Endometrial microvascular endothelial cells (primary cell): ENCODE results near the gene RELN. TPM values are rescaled to one million over a fixed set of nuclear protein-coding genes. Genes with fewer than 3 reads are reported as not detected.
"Not testable (repeated sequence)": the region's sequence is repeated elsewhere in the genome, so short reads cannot be mapped to it uniquely, and the experiment has no call there.

Experiments used
- in situ Hi-C: cut with HindIII; loops from 2 replicates; pipeline ENCODE4 v1.10.0; 2017; ENCODE audit warnings: low sequenced_read_pairs, low pct_unique_long_range_greater_than_20kb; ENCODE audit errors: inconsistent ontology term
- total RNA-seq: library from RNA; depleted of rRNA; stranded (reverse); fragments of >200 nt; gene quantifications from one replicate; pipeline ENCODE4 v1.2.3, GENCODE V29; 2015; ENCODE audit errors: inconsistent ontology term

RELN gene
- total RNA-seq, 1 donor from 2014 or later = 1.2 TPM

DNA sequence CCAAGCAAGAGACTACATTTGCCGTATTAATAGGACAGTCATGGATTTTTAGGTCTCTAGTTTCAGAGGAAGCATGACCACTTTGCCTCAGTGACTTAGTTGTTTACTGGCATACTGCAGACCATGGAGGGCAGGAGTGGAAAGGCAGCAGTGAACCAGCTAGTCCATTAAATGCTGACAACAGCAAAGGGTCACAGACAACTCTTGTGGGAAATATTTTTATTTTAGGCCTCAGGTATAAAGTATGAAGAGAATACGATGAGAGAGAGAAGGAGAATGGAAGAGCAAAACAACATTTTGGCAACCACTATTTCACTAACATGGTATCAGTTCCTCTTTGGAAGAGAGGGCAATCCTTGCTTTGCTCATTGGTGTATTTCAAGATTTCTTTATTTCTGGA is 118.0 kb downstream of the RELN start:
- in situ Hi-C loops = no loop called here

DNA sequence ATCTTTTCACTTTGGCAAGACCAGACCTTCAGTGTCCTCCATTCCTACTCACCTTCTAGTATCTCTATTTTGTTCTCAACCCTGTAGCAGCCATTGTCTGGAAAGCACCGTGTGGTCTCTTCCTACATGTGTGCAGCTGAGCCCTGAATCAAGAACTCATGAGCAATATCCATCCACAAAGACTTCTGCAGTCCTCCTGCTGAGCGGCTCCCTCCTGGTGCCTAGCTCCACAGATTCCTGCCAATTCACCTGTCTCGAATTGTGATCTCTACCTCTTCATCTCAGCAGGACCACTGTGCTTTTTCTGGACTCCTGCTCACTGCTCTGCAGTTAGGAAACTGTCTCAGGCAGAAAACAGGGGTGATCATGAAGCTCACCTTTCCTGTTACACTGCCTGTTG is 118.8 kb downstream of the RELN start:
- in situ Hi-C loops = no loop called here

DNA sequence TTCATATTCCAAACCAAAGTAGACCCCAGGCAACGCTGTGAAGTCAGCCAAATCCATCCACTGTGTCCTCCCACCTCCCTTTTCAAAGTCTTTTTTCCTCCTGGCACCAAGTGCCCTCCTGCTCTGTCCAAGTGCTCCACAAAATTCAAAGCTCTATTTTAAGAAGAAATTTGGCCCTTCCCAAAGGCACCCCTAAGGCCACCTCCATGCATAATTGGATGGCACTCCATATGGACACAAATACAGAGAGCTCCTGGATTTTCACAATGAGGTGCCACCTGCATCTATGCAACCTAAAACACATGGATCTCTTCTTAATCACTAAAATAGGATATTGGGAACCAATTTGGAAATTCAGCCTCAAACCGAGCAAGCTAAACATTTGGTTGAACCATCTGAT is 121.6 kb downstream of the RELN start:
- in situ Hi-C loops = no loop called here

DNA sequence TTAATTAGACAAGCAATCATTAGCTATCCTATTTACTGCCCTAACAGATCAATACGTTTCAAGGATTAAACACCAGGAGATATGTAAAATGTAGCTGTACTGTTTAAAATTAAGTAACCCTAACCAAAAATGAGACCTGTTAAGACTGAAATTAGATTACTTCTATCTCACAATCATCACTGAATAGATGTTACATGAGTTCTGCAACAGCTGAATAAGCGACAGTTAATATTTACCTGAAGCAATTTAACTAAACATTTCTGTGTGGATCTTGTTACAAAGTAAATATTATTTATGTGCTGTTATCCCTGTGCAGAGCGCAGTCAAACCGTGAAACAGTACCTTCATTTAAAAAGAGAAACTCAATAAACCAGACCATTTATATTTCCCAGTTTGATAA is 122.5 kb downstream of the RELN start:
- in situ Hi-C loops = no loop called here

DNA sequence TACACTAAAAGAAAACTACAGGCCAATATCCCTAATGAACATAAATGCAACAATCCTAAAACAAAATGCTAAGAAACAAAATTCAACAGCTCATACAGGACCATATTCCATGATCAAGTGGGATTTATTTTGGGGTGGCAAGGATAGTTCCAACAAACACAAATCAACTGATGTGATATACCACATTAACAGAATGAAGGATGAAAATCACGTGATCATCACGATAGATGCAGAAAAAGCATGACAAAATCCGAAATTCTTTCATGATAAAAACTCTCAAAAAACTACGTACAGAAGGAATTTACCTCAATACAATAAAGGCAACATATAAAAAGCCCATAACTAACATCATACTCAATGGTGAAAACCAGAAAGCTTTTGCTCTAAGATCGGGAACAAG is 124.0 kb downstream of the RELN start:
- in situ Hi-C loops = no loop called here

DNA sequence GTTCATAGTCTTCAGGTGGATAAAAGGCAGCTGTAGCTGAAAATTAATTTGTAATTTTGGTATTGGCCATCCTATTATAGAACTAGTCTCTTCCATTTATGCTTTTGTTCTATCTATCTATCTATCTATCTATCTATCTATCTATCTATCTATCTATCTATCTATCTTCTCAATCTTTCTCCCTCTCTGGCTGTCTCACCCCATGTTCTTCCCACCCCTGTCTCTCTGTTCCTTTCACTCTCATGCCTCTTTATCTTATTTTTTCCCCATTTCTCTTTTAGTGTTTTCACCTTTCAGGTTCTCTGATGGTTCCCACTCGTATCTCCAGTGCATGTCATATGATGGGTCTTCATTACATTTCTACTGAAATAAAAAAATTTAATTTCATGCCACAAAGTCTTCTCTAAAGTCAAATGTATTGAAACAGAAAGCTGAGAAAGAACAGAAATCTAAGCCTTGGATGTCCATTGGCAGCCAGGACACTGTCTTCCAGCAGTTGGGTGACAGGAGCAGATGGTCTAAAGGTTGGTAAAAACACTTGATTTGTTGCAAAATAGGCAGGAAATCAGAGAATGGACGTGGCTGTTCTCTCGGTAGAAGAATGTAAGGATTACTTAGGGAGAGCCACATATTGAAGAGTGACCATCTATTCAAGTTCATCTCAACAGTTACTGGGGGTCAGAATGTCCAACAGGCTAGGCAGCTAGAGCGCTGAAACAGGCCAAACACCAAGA is 127.0 kb downstream of the RELN start:
- in situ Hi-C loops = no loop called here

DNA sequence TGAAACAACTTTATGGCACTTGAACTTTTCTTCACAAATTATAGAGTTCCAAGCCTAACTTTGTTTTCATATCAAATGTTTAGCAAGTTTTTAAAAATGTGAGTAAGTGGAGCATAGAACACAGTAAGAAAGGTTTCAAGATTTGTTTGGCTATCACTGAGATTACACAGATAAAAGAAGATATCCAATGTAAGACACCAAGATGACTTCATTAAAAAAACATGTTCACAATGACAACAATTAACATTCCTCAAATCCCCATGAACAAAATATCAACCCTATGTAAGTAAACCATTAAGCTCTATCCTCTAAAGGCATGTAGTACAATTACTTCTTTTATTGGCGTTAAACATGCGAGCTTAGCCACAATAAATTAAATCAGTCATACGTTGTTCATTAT is 129.7 kb downstream of the RELN start:
- in situ Hi-C loops = no loop called here

DNA sequence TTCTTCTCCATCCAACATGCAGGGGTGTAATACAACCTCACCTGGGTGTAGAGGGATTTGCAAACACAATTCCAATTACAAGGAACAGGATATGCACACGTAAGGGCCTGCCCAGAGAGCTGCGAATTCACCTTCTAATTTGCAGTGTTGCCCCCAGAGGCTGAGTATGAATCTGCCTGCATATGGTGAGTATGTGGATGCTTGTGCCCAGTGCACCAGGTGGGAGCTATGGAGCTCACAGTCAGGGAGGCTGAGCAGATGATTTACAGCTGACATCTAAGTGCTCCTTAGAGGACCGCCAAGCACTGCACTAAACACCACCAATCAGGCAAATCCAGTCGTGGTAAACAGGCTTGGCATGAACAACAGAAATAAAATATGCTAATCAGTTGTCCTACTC is 132.0 kb downstream of the RELN start:
- in situ Hi-C loops = no loop called here

DNA sequence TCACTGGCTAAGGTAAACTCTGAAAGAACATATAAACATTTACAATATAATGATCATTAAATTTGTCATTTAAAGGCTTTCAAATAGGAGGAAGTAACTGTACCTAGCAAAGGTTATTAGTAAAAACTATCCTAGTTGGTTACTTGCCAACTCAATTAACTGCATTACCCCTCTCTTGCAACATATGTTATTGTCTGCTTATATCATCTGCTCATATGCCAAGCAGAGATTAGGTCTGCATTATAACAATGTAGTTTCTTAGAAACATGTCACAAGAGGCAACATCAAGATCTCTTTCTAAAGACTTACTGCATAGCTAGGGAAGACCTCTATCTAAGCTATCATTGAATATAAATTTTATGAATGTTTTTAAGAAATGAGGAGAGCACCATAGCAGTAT is 132.5 kb downstream of the RELN start:
- in situ Hi-C loops = no loop called here

DNA sequence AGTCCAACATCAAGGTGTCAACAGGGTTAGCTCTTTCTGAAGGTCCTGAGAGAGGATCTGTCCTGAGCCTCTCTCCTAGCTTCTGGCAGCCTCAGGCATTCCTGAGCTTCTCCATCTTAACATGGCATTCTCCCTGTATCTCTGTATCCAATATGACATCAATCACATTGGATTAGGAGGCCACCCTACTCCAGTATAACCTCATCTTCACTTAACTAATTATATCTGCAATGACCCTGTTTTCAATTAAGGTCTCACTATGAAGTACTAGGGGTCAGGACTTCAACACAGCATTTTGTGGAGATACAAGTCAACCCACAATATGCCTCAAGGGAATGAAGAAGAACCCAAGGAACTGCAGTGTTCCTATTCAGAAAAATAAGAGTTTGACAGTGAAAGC is 133.8 kb downstream of the RELN start:
- in situ Hi-C loops = no loop called here

DNA sequence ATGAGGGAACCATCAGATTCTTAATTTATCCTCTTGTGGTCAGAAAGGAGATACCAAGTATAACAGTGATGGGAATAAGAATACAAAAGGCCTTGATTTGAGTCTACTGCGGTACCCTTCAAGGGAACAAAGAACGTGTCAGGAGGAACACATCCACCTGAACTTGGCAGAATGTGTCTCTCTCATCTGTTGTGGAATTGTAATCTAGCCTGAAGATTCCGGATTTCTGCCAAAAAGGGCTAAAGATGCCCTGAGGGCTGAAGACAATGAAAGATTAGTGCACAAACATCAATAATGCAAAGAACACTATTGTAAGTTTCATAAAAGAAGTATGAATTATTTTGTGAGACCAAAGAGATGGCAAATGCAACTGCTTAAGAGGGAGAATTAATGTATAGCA is 134.8 kb downstream of the RELN start:
- in situ Hi-C loops = no loop called here

DNA sequence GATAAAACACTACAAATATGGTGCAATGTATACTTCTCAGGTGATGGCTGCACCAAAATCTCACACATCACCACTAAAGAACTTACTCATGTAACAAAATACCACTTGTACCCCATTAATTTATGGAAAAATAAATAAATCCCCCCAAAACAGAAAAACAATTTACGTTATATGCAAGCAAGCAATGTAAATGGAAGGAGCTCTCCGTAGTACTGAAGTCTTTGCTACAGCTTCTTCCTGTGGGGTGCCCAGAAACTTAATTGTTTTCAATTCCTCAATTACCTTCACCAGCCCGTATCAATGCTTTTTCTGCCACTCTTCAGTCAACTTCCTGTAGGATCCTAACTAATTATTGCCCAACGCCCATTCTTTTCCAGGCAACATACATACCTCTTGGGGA is 138.1 kb downstream of the RELN start:
- in situ Hi-C loops = no loop called here

DNA sequence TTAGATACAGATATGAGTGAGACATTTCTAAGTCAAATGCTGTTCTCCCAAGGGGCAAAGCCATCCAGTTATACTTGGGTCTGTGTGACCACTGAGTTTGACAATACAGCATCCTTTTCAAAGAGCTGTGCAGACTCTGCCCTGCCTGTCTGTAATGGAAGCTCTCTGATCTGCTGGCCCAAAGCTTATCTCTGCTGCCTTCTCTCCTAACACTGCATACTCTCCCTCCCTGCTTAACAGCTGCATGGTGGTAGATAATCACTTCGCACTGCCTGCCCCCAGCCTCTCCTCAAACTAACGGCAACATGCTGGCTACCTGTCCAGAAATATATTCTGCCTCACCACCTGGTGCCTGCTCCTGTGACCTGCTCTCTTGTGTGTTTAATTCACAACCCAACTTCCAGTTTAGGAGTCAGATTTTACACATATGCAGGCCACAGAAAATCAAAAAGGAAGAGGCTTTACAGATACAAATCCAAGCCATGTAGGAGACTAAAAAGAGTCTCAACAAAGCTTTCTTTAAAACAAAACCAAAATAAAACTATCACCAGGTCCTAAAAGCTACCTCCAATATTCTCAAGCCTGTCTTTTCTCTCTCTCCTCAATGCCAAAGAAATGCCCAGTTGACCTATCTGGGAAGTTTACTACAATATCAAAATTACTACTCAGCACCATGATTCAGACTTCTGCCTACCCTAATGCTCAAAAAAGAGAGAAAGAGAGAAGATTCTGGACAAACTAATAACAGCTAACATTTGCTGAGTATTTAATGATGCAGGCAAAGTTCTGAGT is 145.6 kb downstream of the RELN start:
- in situ Hi-C loops = no loop called here

DNA sequence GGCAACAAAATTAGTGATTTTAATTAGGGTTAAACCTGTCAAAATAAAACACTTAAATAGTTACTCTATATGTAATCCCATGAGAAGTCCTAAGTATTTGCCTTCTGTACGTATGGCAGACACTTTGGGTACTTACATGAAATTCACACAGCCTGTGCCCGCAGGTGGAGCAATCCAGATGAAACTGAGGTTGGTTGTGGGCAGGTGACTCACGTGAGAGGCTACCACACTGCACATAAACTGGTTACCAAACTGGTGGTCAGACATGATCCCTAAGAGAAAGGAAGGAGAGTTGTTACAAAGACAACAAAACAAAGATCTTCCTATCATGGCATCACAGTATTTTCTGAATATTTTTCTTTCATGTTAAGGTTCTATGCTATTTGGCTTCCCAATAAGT is 156.1 kb downstream of the RELN start:
- in situ Hi-C loops = no loop called here

DNA sequence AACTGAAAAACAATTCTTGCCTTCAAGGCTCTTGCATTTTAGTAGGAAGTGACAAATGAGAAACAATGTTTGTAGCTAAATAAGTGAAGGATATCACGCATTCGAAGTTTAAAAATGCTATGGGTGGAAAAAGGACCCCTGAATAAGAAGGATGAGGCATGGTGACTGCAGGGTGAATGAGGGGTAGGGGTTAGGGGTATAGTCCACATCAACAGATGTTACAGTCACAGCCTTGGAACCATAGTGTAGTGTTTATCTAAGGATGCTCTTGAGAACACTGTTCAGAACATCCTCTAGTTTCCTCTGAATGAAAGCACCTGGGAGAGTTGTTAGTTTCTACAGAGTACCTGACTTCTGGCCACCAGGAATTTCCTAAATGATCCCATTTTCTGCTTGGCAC is 157.0 kb downstream of the RELN start:
- in situ Hi-C loops = no loop called here

DNA sequence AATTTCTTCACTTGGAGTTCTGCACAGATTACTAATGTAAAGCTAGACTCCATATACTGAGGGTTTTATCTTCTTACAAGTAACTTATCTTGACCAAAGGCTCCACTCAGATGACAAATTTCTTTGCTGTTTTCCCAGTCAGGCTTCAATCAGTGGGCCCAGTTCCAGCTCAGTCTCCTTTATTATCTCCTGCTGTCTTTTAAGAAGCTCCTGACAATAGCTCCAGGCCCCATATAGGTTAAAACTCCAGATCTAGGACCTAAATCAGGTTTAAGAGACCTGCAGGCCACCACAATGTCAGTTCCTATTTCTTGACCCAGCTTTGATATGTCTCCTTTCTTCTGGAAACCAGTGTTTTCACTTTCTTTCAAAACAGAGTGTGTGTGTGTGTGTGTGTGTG is 165.2 kb downstream of the RELN start:
- in situ Hi-C loops = no loop called here

DNA sequence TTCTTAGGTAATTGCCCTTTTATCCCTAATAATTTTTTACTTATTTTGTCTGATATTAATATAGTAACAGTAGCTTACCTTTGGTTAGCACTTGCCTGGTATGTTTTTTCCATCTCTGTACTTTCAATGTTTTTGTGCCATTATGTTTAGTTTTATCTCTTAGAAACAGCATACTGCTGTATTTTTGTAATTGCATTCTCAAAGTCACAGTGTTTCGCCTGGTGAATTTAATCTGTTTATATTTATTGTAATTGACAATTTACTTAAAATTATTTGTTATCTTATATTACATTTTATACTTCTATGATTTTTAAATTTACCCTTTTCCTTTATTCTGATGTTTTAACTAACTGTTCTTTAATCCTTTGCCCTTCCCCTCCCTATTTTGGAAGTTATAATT is 166.4 kb downstream of the RELN start:
- in situ Hi-C loops = no loop called here

DNA sequence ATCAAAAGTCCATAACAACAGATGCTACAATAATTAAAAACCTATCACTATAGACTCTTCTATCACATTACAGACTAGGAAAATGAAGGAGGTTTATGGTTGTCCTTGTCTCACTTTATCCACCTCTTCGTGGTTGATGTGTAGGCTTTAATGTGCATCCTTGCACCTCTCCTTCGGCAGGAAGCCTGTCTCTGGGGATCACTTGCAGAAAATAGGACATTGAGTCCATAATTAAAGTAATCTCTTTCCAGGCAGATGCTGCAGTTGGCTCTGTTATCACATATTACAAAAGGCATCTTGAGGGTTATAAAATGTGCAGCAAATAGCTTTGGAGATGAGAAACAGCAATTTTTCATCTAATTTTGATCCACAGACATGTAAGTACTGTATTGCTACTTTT is 168.4 kb downstream of the RELN start:
- in situ Hi-C loops = no loop called here

DNA sequence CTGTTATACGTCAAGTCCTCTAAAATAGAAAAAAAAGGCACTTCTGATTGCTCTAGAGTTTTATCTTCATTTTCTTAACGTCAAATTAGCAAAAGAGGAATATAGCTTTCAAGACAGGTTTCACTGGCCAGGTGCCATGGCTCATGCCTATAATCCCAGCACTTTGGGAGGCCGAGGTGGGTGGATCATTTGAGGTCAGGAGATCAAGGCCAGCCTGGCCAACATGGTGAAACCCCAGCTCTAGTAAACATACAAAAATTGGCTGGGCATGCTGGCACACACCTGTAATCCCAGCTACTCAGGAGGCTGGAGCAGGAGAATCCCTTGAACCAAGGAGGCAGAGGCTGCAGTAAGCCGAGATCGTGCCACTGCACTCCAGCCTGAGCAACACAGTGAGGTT is 173.5 kb downstream of the RELN start:
- in situ Hi-C loops = not testable (repeated sequence)

DNA sequence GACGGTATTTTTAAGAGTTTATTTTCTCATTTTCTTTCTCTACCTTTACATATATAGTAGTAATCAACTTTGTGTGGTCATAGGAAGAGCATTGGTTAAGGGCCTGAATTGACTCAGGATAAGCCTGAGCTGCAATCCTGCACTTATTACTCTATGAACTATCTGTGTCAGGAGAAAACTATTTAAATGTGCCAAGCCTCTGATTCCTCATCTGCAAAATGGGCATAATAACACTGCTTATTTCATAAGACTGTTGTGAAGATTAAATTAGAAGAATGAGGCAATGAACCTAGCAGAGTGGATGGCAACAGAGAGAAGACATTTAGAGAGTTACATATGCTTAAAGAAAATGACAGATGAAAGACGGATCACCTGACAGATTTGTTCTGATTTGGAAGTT is 175.5 kb downstream of the RELN start:
- in situ Hi-C loops = no loop called here

DNA sequence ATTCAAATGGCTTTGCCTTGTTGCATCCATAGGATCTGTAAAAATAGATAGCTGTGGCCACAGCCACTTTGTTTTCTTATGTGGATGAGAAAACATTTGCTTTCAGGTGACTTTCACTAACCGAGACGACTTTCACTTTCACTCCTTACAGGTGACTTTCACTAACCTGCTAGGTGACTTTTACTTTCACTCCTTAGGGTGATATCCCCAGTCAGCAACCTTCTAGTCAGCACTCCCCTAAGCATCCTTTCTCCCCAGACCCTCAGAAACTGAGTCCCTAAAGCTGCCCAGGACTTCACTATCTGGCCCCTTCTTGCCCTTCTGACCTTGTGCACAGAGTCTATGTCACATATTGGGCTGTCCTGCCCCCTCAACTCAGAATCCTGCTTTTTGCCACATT is 177.5 kb downstream of the RELN start:
- in situ Hi-C loops = no loop called here
